Keratinocyte (primary cell): ENCODE data around the gene DPPA4. TPM values are rescaled to one million over a fixed set of nuclear protein-coding genes. Genes with fewer than 3 reads are reported as not detected.

Experiments used
- DNase-seq: peaks from one replicate; pipeline ENCODE4 v3.0.0-alpha.2; 2011; ENCODE audit warnings: low read depth, missing footprints, low spot score
- FAIRE-seq: peaks from 2 replicates; lab custom pipeline; 2011; peaks lifted over from hg19 to GRCh38; lab: Jason Lieb, UNC
- H2AFZ ChIP-seq: 2 replicates; pipeline ENCODE4 v1.6.0; 2012; ENCODE audit warnings: low read length, control low read depth, inconsistent platforms; ENCODE audit not compliant: control insufficient read depth
- H3K27ac ChIP-seq: 2 replicates; pipeline ENCODE4 v1.5.1; 2011; ENCODE audit warnings: low read length; ENCODE audit not compliant: control insufficient read depth, insufficient read depth
- H3K27me3 ChIP-seq: 3 replicates; pipeline ENCODE4 v1.6.0; 2011; ENCODE audit warnings: low read length; ENCODE audit not compliant: control insufficient read depth, insufficient read depth; ENCODE audit errors: extremely low read depth
- H3K36me3 ChIP-seq, 2 experiments: 2 replicates in 1 of 2; 3 replicates in 1 of 2; pipeline ENCODE4 v1.5.1; 2011; ENCODE audit warnings: low read length in 2 of 2, mild to moderate bottlenecking in 1 of 2; ENCODE audit not compliant: control insufficient read depth in 2 of 2, insufficient read depth in 2 of 2; ENCODE audit errors: extremely low read depth in 1 of 2
- H3K4me1 ChIP-seq: 3 replicates; pipeline ENCODE4 v1.5.1; 2011; ENCODE audit warnings: low read length; ENCODE audit not compliant: control insufficient read depth, insufficient read depth; ENCODE audit errors: extremely low read depth
- H3K4me2 ChIP-seq: 3 replicates; pipeline ENCODE4 v1.6.0; 2011; ENCODE audit warnings: low read depth, low read length; ENCODE audit not compliant: control insufficient read depth, insufficient read depth; ENCODE audit errors: extremely low read depth
- H3K4me3 ChIP-seq, 3 experiments: fragments of 200-600 bp in 1 of 3; sonication (generic) in 1 of 3; 2 replicates in 2 of 3; 3 replicates in 1 of 3; pipeline ENCODE4 v1.5.1; 2011 to 2016; ENCODE audit warnings: low read length in 3 of 3, mild to moderate bottlenecking in 3 of 3, control low read depth in 2 of 3, inconsistent platforms in 1 of 3, low read depth in 1 of 3, mixed read lengths in 1 of 3, mixed run types in 1 of 3, moderate library complexity in 1 of 3; ENCODE audit not compliant: control insufficient read depth in 2 of 3, insufficient read depth in 2 of 3; ENCODE audit errors: extremely low read depth in 1 of 3
- H3K79me2 ChIP-seq: 2 replicates; pipeline ENCODE4 v1.6.0; 2012; ENCODE audit warnings: low read length; ENCODE audit not compliant: control insufficient read depth, insufficient read depth
- H3K9ac ChIP-seq: 3 replicates; pipeline ENCODE4 v1.6.0; 2011; ENCODE audit warnings: low read length; ENCODE audit not compliant: control insufficient read depth, insufficient read depth; ENCODE audit errors: extremely low read depth
- H3K9me1 ChIP-seq: 3 replicates; pipeline ENCODE4 v1.6.0; 2011; ENCODE audit warnings: low read length; ENCODE audit not compliant: control insufficient read depth, insufficient read depth; ENCODE audit errors: extremely low read depth
- H3K9me3 ChIP-seq: 2 replicates; pipeline ENCODE4 v1.5.1; 2012; ENCODE audit warnings: low read depth, low read length; ENCODE audit not compliant: control insufficient read depth
- H4K20me1 ChIP-seq: 3 replicates; pipeline ENCODE4 v1.6.0; 2011; ENCODE audit warnings: low read length; ENCODE audit not compliant: control insufficient read depth, insufficient read depth; ENCODE audit errors: extremely low read depth
- CTCF ChIP-seq, 3 experiments: IDR thresholded peaks in 1 of 3; conservative IDR thresholded peaks in 1 of 3; optimal IDR thresholded peaks in 1 of 3; 2 replicates in 2 of 3; 3 replicates in 1 of 3; pipeline versions ENCODE3 to v1.5.1; 2011; ENCODE audit warnings: low read length in 3 of 3, mild to moderate bottlenecking in 3 of 3, moderate library complexity in 2 of 3, control low read depth in 1 of 3, inconsistent platforms in 1 of 3; ENCODE audit not compliant: insufficient read depth in 2 of 3; ENCODE audit errors: extremely low read depth in 1 of 3
- EZH2 ChIP-seq: IDR thresholded peaks from one replicate; pipeline ENCODE4 v1.6.1; 2012; ENCODE audit warnings: inconsistent platforms, mild to moderate bottlenecking, low read length, moderate library complexity
- dilution Hi-C: fragments of 300-500 bp; cut with MboI; formaldehyde crosslinking; loops from one replicate; pipeline ENCODE4 v1.7.0; 2020; ENCODE audit warnings: low sequenced_read_pairs; ENCODE audit not compliant: extremely low pct_ligation_motif_present
- polyA plus RNA-seq, 5 experiments: library from polyadenylated mRNA; depleted of rRNA in 3 of 5; stranded (reverse) in 3 of 5; stranded (forward) in 1 of 5; unstranded in 1 of 5; fragments of >200 nt; gene quantifications; 1 replicate in 1 of 5; 2 replicates in 3 of 5; 3 replicates in 1 of 5; pipeline versions ENCODE4 v1.2.1 to v1.2.3, GENCODE V29; 2011 to 2012; ENCODE audit warnings: missing spikeins in 2 of 5, low read depth in 1 of 5, low replicate concordance in 1 of 5

Gene DPPA4
- polyA plus RNA-seq, 1 donor (not counting 4 experiments of a cell fraction or from before 2014, with no cell fraction given), result not detected

DNA sequence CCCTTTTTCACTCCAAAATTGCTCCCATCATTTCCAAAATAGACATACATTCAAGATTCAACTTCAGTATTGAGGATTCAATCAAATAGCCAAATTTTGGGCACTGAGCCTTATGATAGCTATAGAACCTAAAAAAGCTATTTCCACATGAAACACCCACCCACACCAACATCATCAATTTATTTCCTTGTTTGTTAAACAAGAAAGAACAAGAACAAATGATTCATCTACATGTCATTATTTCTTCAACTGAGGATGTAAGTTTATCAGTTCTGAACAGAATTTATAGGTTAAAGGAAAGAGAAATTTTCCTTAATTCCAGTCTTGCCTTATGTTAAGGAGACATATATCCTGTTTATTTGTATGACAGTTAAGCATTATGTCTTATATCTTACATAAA is 53.3 kb downstream of the DPPA4 start:
- no peak overlapping the region for H2AFZ ChIP-seq
- no peaks in the 10 kb centered on the region for H3K27me3 ChIP-seq
- H3K4me3 ChIP-seq, result no peak overlapping the region
- H3K27ac ChIP-seq, result no peak overlapping the region
- H4K20me1 ChIP-seq, result no peaks in the 10 kb centered on the region
- no peak overlapping the region for H3K9ac ChIP-seq
- H3K4me2 ChIP-seq, result no peak overlapping the region
- no peaks in the 10 kb centered on the region for H3K9me1 ChIP-seq
- peaks cover 1% of the 10 kb centered on the region for H3K9me3 ChIP-seq
- FAIRE-seq, result no peak
- TF ChIP-seq EZH2, result no peak
- TF ChIP-seq CTCF (optimal IDR thresholded peaks at IDR 0.05 in 1 of 3, IDR thresholded peaks at IDR 0.05 in 1 of 3, conservative IDR thresholded peaks at IDR 0.05 in 1 of 3; ENCODE audit: extremely low read depth in 1 of 3, insufficient read depth in 2 of 3, low read length in 3 of 3), result no peak
- dilution Hi-C loops, result no loop called here
- H3K36me3 ChIP-seq, result no peaks in the 10 kb centered on the region
- H3K79me2 ChIP-seq, result no peaks in the 10 kb centered on the region
- DNase-seq, result no peak
- H3K4me1 ChIP-seq, result no peaks in the 10 kb centered on the region

GRCh38 chr3:109278546-109278945 is 58.8 kb downstream of the DPPA4 start:
- dilution Hi-C loops, result no loop called here
- no peak for DNase-seq

More at GRCh38 chr3:109278546-109278945, 58.8 kb downstream of the DPPA4 start:
- Histone ChIP-seq H3K36me3 (no peaks in the 10 kb centered on the region), H3K27me3 (no peaks in the 10 kb centered on the region), H3K4me2 (no peak overlapping the region), H3K79me2 (no peaks in the 10 kb centered on the region), H3K9me1 (no peaks in the 10 kb centered on the region), H2AFZ (no peak overlapping the region), H3K4me3 (no peak overlapping the region), H3K9me3 (peaks cover 1% of the 10 kb centered on the region), H3K27ac (no peak overlapping the region), H4K20me1 (no peaks in the 10 kb centered on the region), H3K9ac (no peak overlapping the region), H3K4me1 (no peaks in the 10 kb centered on the region)
- TF ChIP-seq CTCF (optimal IDR thresholded peaks at IDR 0.05 in 1 of 3, IDR thresholded peaks at IDR 0.05 in 1 of 3, conservative IDR thresholded peaks at IDR 0.05 in 1 of 3; ENCODE audit: extremely low read depth in 1 of 3, insufficient read depth in 2 of 3, low read length in 3 of 3) (no peak), EZH2 (no peak)
- FAIRE-seq, result no peak
